Heart left ventricle (tissue), 16 donors: ENCODE data around the gene SHKBP1. TPM values are rescaled to one million over a fixed set of nuclear protein-coding genes. Genes with fewer than 3 reads are reported as not detected.
A peak's percentile ranks its signal among the peaks of the same experiment; 100 is the strongest.
"Not testable (repeated sequence)": the region's sequence is repeated elsewhere in the genome, so short reads cannot be mapped to it uniquely, and the experiment has no call there.

Experiments
- ATAC-seq, 4 donors: fragments of 200-7000 bp; cut with Tn5 transposase; one replicate each; pipeline ENCODE4 v1.9.1; 2020 to 2022; ENCODE audit warnings: moderate library complexity in 4 of 4, mild to moderate bottlenecking in 3 of 4, moderate number of reproducible peaks in 1 of 4
- DNase-seq, 5 donors: peaks; one replicate each; pipeline ENCODE4 v3.0.0-alpha.2; 2020
- H3K27ac ChIP-seq, 12 donors: fragments of 200-600 bp; sonication (generic) in 4 of 12; one replicate each; pipeline versions ENCODE4 v1.5.0 to v1.8.0; 2016 to 2022; ENCODE audit warnings: mild to moderate bottlenecking in 2 of 12
- H3K27me3 ChIP-seq, 9 donors: fragments of 200-600 bp; sonication (generic) in 2 of 9; one replicate each; pipeline versions ENCODE4 v1.5.1 to v1.8.0; 2016 to 2022; ENCODE audit warnings: mild to moderate bottlenecking in 3 of 9
- H3K36me3 ChIP-seq, 9 donors: fragments of 200-600 bp; sonication (generic) in 2 of 9; one replicate each; pipeline versions ENCODE4 v1.5.0 to v1.8.0; 2018 to 2022; ENCODE audit warnings: mild to moderate bottlenecking in 2 of 9
- H3K4me1 ChIP-seq, 12 donors: fragments of 200-600 bp; sonication (generic) in 4 of 12; one replicate each; pipeline versions ENCODE4 v1.5.0 to v1.8.0; 2016 to 2022; ENCODE audit warnings: mild to moderate bottlenecking in 3 of 12
- H3K4me3 ChIP-seq, 12 donors: fragments of 200-600 bp; sonication (generic) in 4 of 12; one replicate each; pipeline versions ENCODE4 v1.5.0 to v1.8.0; 2017 to 2022; ENCODE audit warnings: mild to moderate bottlenecking in 9 of 12, moderate library complexity in 4 of 12
- H3K9me3 ChIP-seq, 12 donors: fragments of 200-600 bp; sonication (generic) in 4 of 12; one replicate each; pipeline versions ENCODE4 v1.5.0 to v1.8.0; 2016 to 2022; ENCODE audit warnings: mild to moderate bottlenecking in 1 of 12
- CTCF ChIP-seq, 12 donors: fragments of 200-600 bp; sonication (generic) in 4 of 12; IDR thresholded peaks; one replicate each; pipeline versions ENCODE4 v1.5.0 to v1.8.0; 2018 to 2022; ENCODE audit warnings: antibody characterized with exemption in 12 of 12, mild to moderate bottlenecking in 5 of 12
- POLR2A ChIP-seq, 2 donors: fragments of 450-650 bp; IDR thresholded peaks; one replicate each; pipeline ENCODE4 v1.6.1; 2017; ENCODE audit warnings: antibody characterized with exemption in 2 of 2, mild to moderate bottlenecking in 2 of 2, moderate library complexity in 2 of 2
- WGBS, 4 donors: extraction: QIAGEN DNeasy Blood & Tissue Kit in 2 of 4; methylation state at CpG; one replicate each; pipeline versions ENCODE4 v1.1.5 to v1.1.7; 2013 to 2018; 5-methylcytosine and 5-hydroxymethylcytosine counted together
- intact Hi-C, 10 donors: fragments of 100-400 bp; cut with DNase I; formaldehyde crosslinking; loops; one replicate each; pipeline versions ENCODE4 v1.11.1 to v1.14.2; 2022
- polyA plus RNA-seq, 2 donors: library from polyadenylated mRNA; stranded (reverse); fragments of 200-250 nt; gene quantifications; one replicate each; pipeline ENCODE4 v1.2.3, GENCODE V29; 2013
- total RNA-seq, 9 donors: library from RNA; depleted of rRNA in 2 of 9; stranded (reverse); fragments of >200 nt in 2 of 9; fragmentation: NEBNext Ultra II Directional in 3 of 9; extraction: Animal tissue kit (Norgen Biotek cat#: 25700) in 3 of 9; gene quantifications; one replicate each; pipeline versions ENCODE4 v1.1.0 to v1.2.4, GENCODE V29; 2016 to 2023
- donor health status: ischemic (EF 13 %, LVEDD 7.1; RV severe dilation, severe dysfunction).
- donor health status: healthy with polysubstance abuse.
- donor health status: DM: no; HTN: yes; CAD: no.
- donor health status: DM: no; HTN: no; CAD: no.
- donor health status: ischemic (EF 25% LVEDD 6.9; RV normal size, moderate dysfunction).
- donor health status: ischemic (EF 25% LVEDD 5.7; RV mildly dilated, moderate dysfunction).
- donor health status: healthy.
- donor health status: DM: yes; HTN: yes; CAD: no.
- donor health status: ischemic (EF 35%, LVEDD 5.7; RV mildly dilated, moderate dysfunction).
- donor health status: nonischemic (EF 11% LVEDD 7.7; RV severe dilation, severe dysfunction).
- donor health status: DM: yes; HTN: yes; CAD: no.
- donor health status: PGD.
- donor health status: ischemic (EF 29% LVEDD 5.4; RV normal size, mild dysfunction).
- donor health status: nonischemic (EF 23%, LVEDD 6.1; RV moderate dilation, normal function).

Gene SHKBP1
- total and polyA plus RNA-seq, 11 donors = 16.4 to 52.8 (median 22.7) TPM

GRCh38 chr19:40559394-40559793 is 17.3 kb upstream of the SHKBP1 start:
- DNase-seq (no peak), ATAC-seq (no peak)
- 81 to 92% (median 84%) methylated on average over 3 of the region's 3 CpGs for WGBS, 4 donors
- Histone ChIP-seq H3K36me3 (no peaks in the 10 kb centered on the region), H3K4me1 (no peaks in the 10 kb centered on the region), H3K27me3 (peaks cover 0 to 24% (median 4%) of the 10 kb centered on the region in 9 donors), H3K4me3 (no peak overlapping the region), H3K9me3 (no peaks in the 10 kb centered on the region), H3K27ac (no peak overlapping the region)
- intact Hi-C loops = no loop called here
- no peak for TF ChIP-seq CTCF (IDR thresholded peaks at IDR 0.05)
- no peak for TF ChIP-seq POLR2A (IDR thresholded peaks at IDR 0.05)

- Histone ChIP-seq H3K9me3 (no peaks in the 10 kb centered on the region), H3K27me3 (peaks cover 0 to 25% (median 6%) of the 10 kb centered on the region in 9 donors), H3K4me1 (no peaks in the 10 kb centered on the region), H3K27ac (no peak overlapping the region), H3K4me3 (no peak overlapping the region), H3K36me3 (no peaks in the 10 kb centered on the region)
- ATAC-seq (peak in 1 of 4 donors; percentile 29), DNase-seq (peak in 1 of 5 donors; percentile 60)
- TF ChIP-seq CTCF (IDR thresholded peaks at IDR 0.05) (no peak), POLR2A (IDR thresholded peaks at IDR 0.05) (no peak)
- 69 to 74% (median 72%) methylated on average over 18 to 20 of the region's 20 CpGs for WGBS, 4 donors
- intact Hi-C loops = no loop called here
Measured at GRCh38 chr19:40560092-40560507, 16.6 kb upstream of the SHKBP1 start.

GRCh38 chr19:40561947-40562346 is 14.7 kb upstream of the SHKBP1 start:
- H3K27me3 ChIP-seq = peaks cover 0 to 41% (median 18%) of the 10 kb centered on the region in 9 donors
- ATAC-seq = no peak

GRCh38 chr19:40564535-40564934 is 12.1 kb upstream of the SHKBP1 start:
- 82 to 100% (median 91%) methylated on average over 1 of the region's 1 CpG for WGBS, 4 donors
- H3K4me3 ChIP-seq, DNase-seq, H3K27ac ChIP-seq, intact Hi-C loops, ATAC-seq, H3K36me3 ChIP-seq, H3K9me3 ChIP-seq: not testable (repeated sequence)
- H3K27me3 ChIP-seq = peaks cover 4 to 56% (median 33%) of the 10 kb centered on the region in 9 donors
- peaks cover 0 to 10% (median 6%) of the 10 kb centered on the region in 12 donors for H3K4me1 ChIP-seq

More at GRCh38 chr19:40561947-40562346, 14.7 kb upstream of the SHKBP1 start:
- DNase-seq = peak in 1 of 5 donors; percentile 15
- Histone ChIP-seq H3K4me1 (no peaks in the 10 kb centered on the region), H3K36me3 (no peaks in the 10 kb centered on the region), H3K4me3 (no peak overlapping the region), H3K27ac (no peak overlapping the region), H3K9me3 (no peaks in the 10 kb centered on the region)
- WGBS, 4 donors = 69 to 77% (median 73%) methylated on average over 4 of the region's 4 CpGs
- TF ChIP-seq POLR2A (IDR thresholded peaks at IDR 0.05) = no peak
- TF ChIP-seq CTCF (IDR thresholded peaks at IDR 0.05) = no peak
- intact Hi-C loops = no loop called here

- intact Hi-C loops = no loop called here
- peaks cover 4 to 56% (median 33%) of the 10 kb centered on the region in 9 donors for H3K27me3 ChIP-seq
- peaks cover 0 to 15% (median 9%) of the 10 kb centered on the region in 12 donors for H3K4me1 ChIP-seq
- 74 to 91% (median 77%) methylated on average over 6 to 7 of the region's 7 CpGs for WGBS, 4 donors
- no peak for TF ChIP-seq CTCF (IDR thresholded peaks at IDR 0.05)
- TF ChIP-seq POLR2A (IDR thresholded peaks at IDR 0.05) = no peak
- no peaks in the 10 kb centered on the region for H3K9me3 ChIP-seq
- H3K4me3 ChIP-seq = no peak overlapping the region
- DNase-seq = peak in 1 of 5 donors; percentile 48
- H3K27ac ChIP-seq = no peak overlapping the region
- no peaks in the 10 kb centered on the region for H3K36me3 ChIP-seq
- ATAC-seq = no peak
Measured at GRCh38 chr19:40565355-40565754, 11.3 kb upstream of the SHKBP1 start.
